Hematopoietic multipotent progenitor cell treated with erythropoietin and hydrocortisone succinate and interleukin-3 and kit ligand, for 4 days (in vitro differentiated cells): ENCODE results near the gene NUDT3.
"Not testable (repeated sequence)": the region's sequence is repeated elsewhere in the genome, so short reads cannot be mapped to it uniquely, and the experiment has no call there.

ENCODE experiments used
- DNase-seq: peaks from one replicate; pipeline ENCODE4 v3.0.0-alpha.2; 2015

Gene NUDT3

GRCh38 chr6:34392497-34393190 is at the start of gene NUDT3:
Gene NUDT3, minus strand, starts transcription at chr6:34392669. Its CDS starts 307 bp downstream, at chr6:34392362.
- peak; percentile 98 for DNase-seq

- no peak for DNase-seq
Measured at GRCh38 chr6:34441526-34441925, 49.1 kb upstream of the NUDT3 start.

- DNase-seq: no peak
Measured at GRCh38 chr6:34439442-34439841, 47.0 kb upstream of the NUDT3 start.

GRCh38 chr6:34438705-34439104 is 46.2 kb upstream of the NUDT3 start:
- no peak for DNase-seq

GRCh38 chr6:34437644-34437970 is 45.1 kb upstream of the NUDT3 start:
- no peak for DNase-seq

GRCh38 chr6:34436803-34437643 is 44.6 kb upstream of the NUDT3 start:
- DNase-seq: no peak

- no peak for DNase-seq
Measured at GRCh38 chr6:34435916-34436315, 43.4 kb upstream of the NUDT3 start.

- peak; percentile 96 for DNase-seq
Measured at GRCh38 chr6:34425498-34426410, 33.3 kb upstream of the NUDT3 start, which contains the start of gene RPS10. Gene RPS10, minus strand, starts transcription at chr6:34426069. Its CDS starts 848 bp downstream, at chr6:34425221.

GRCh38 chr6:34425132-34425497 is 32.6 kb upstream of the NUDT3 start:
- DNase-seq: no peak

- no peak for DNase-seq
Measured at GRCh38 chr6:34424200-34425131, 32.0 kb upstream of the NUDT3 start.

GRCh38 chr6:34423254-34423653 is 30.8 kb upstream of the NUDT3 start:
- DNase-seq: no peak

- DNase-seq: no peak
Measured at GRCh38 chr6:34418367-34418766, 25.9 kb upstream of the NUDT3 start.

GRCh38 chr6:34416877-34417371 is 24.5 kb upstream of the NUDT3 start:
- DNase-seq: no peak

- DNase-seq: peak; percentile 92
Measured at GRCh38 chr6:34414999-34415858, 22.8 kb upstream of the NUDT3 start.

GRCh38 chr6:34412643-34413214 is 20.3 kb upstream of the NUDT3 start:
- DNase-seq: no peak

GRCh38 chr6:34412016-34412415 is 19.5 kb upstream of the NUDT3 start:
- DNase-seq: no peak

- DNase-seq: not testable (repeated sequence)
Measured at GRCh38 chr6:34407915-34408314, 15.4 kb upstream of the NUDT3 start.

GRCh38 chr6:34396518-34396917 is 4.0 kb upstream of the NUDT3 start:
- no peak for DNase-seq

- no peak for DNase-seq
Measured at GRCh38 chr6:34393966-34394305, 1.5 kb upstream of the NUDT3 start.

GRCh38 chr6:34393191-34393965 is 909 bp upstream of the NUDT3 start:
- peak; percentile 86 for DNase-seq
